Lung (tissue), 12 donors: ENCODE measurements around the gene SHANK1. TPM values are rescaled to one million over a fixed set of nuclear protein-coding genes. Genes with fewer than 3 reads are reported as not detected.

Experiments
- ATAC-seq: fragments of 200-7000 bp; cut with Tn5 transposase; one replicate; pipeline ENCODE4 v1.9.1; 2020; ENCODE audit warnings: moderate number of reproducible peaks; ENCODE audit not compliant: insufficient read depth, low FRiP score
- DNase-seq, 3 donors: peaks; one replicate each; pipeline ENCODE4 v3.0.0-alpha.2; 2013 to 2017
- H3K27ac ChIP-seq, 2 donors: one replicate each; pipeline ENCODE4 v1.5.1; 2013; ENCODE audit warnings: mild to moderate bottlenecking in 2 of 2, moderate library complexity in 2 of 2, control low read depth in 1 of 2, inconsistent platforms in 1 of 2, low read depth in 1 of 2, low read length in 1 of 2
- H3K27me3 ChIP-seq, 3 donors: one replicate each; pipeline ENCODE4 v1.5.1; 2013; ENCODE audit warnings: low read length in 2 of 3; ENCODE audit not compliant: control insufficient read depth in 3 of 3, insufficient read depth in 3 of 3
- H3K36me3 ChIP-seq, 4 donors: one replicate each; pipeline ENCODE4 v1.5.1; 2013; ENCODE audit warnings: low read length in 4 of 4, mild to moderate bottlenecking in 1 of 4, moderate library complexity in 1 of 4; ENCODE audit not compliant: control insufficient read depth in 4 of 4, insufficient read depth in 4 of 4
- H3K4me1 ChIP-seq, 5 donors: one replicate each; pipeline ENCODE4 v1.5.1; 2013; ENCODE audit warnings: low read length in 5 of 5, mild to moderate bottlenecking in 2 of 5, moderate library complexity in 1 of 5; ENCODE audit not compliant: control insufficient read depth in 5 of 5, insufficient read depth in 5 of 5
- H3K4me3 ChIP-seq: one replicate; pipeline ENCODE4 v1.5.1; 2013; ENCODE audit warnings: mild to moderate bottlenecking, control low read depth, moderate library complexity
- H3K9ac ChIP-seq, 2 donors: one replicate each; pipeline ENCODE4 v1.5.1; 2013; ENCODE audit warnings: low read length in 2 of 2, control low read depth in 1 of 2; ENCODE audit not compliant: insufficient read depth in 1 of 2
- H3K9me3 ChIP-seq, 4 donors: one replicate each; pipeline ENCODE4 v1.5.1; 2013; ENCODE audit warnings: low read length in 3 of 4, mild to moderate bottlenecking in 1 of 4, moderate library complexity in 1 of 4; ENCODE audit not compliant: control insufficient read depth in 4 of 4, insufficient read depth in 3 of 4
- WGBS, 2 donors: extraction: QIAGEN DNeasy Blood & Tissue Kit; methylation state at CpG; one replicate each; pipeline ENCODE4 v1.1.7; 2013; 5-methylcytosine and 5-hydroxymethylcytosine counted together
- polyA plus RNA-seq, 2 donors: library from polyadenylated mRNA; stranded (reverse); fragments of 200-250 nt; gene quantifications; one replicate each; pipeline ENCODE4 v1.2.1, GENCODE V29; 2013
- total RNA-seq, 2 donors: library from RNA; depleted of rRNA in 1 of 2; stranded (reverse); fragments of >200 nt in 1 of 2; gene quantifications; one replicate each; pipeline ENCODE4 v1.2.1, GENCODE V29; 2014 to 2021
- TF ChIP-seq, protein P1 (sequence below): IDR thresholded peaks from 2 replicates; pipeline ENCODE4 v1.5.1; 2012; ENCODE audit warnings: mild to moderate bottlenecking; ENCODE audit errors: control extremely low read depth, extremely low read depth
- donor health status: control.
- donor health status: control.
- donor health status: Bipolar disorder and iron deficiency.
- donor health status: healthy.
- donor health status: DM: yes; HTN: yes; CAD: no.

Gene SHANK1
- total and polyA plus RNA-seq, 4 donors = 0.15 to 1.2 (median 0.21) TPM

GRCh38 chr19:50739914-50740426, 20.4 kb upstream of the SHANK1 start:
- Histone ChIP-seq H3K4me1 (no peaks in the 10 kb centered on the region), H3K36me3 (no peaks in the 10 kb centered on the region), H3K27me3 (peaks cover 0 to 29% (median 9%) of the 10 kb centered on the region in 3 donors), H3K9ac (no peak overlapping the region), H3K9me3 (no peaks in the 10 kb centered on the region), H3K4me3 (no peak overlapping the region), H3K27ac (no peak overlapping the region)
- no peak for DNase-seq
- no peak for ATAC-seq
- 53 to 54% methylated on average over 11 of the region's 11 CpGs for WGBS, 2 donors
- TF ChIP-seq, protein P1, sequence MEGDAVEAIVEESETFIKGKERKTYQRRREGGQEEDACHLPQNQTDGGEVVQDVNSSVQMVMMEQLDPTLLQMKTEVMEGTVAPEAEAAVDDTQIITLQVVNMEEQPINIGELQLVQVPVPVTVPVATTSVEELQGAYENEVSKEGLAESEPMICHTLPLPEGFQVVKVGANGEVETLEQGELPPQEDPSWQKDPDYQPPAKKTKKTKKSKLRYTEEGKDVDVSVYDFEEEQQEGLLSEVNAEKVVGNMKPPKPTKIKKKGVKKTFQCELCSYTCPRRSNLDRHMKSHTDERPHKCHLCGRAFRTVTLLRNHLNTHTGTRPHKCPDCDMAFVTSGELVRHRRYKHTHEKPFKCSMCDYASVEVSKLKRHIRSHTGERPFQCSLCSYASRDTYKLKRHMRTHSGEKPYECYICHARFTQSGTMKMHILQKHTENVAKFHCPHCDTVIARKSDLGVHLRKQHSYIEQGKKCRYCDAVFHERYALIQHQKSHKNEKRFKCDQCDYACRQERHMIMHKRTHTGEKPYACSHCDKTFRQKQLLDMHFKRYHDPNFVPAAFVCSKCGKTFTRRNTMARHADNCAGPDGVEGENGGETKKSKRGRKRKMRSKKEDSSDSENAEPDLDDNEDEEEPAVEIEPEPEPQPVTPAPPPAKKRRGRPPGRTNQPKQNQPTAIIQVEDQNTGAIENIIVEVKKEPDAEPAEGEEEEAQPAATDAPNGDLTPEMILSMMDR = no peak

- DNase-seq = no peak
- Histone ChIP-seq H3K27me3 (peaks cover 0 to 26% (median 9%) of the 10 kb centered on the region in 3 donors), H3K4me3 (no peak overlapping the region), H3K9ac (no peak overlapping the region), H3K4me1 (no peaks in the 10 kb centered on the region), H3K27ac (no peak overlapping the region), H3K36me3 (no peaks in the 10 kb centered on the region), H3K9me3 (no peaks in the 10 kb centered on the region)
- 77 to 82% methylated on average over 23 of the region's 23 CpGs for WGBS, 2 donors
- TF ChIP-seq, protein P1 = no peak
- ATAC-seq = no peak
These were observed 19.7 kb upstream of the SHANK1 start for GRCh38 chr19:50739132-50739913.

DNA sequence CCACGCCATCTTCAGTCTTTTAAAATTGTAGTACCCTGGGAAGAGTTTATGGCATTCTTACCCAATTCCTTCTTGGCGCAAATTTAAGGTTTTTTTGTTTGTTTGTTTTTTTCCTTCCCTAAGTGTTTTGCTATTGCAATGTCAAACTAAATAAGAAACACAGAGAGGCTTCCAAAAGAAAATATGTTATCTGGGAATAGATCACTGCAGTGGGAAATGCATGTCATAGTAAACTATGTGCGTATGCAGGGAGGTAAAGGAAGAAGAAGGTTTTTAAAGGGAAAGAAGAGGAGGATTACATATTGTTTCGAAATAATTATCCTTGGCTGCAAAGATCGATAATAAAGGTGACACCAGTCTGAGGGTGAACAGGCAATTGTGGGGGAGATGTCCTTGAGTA, 16.7 kb upstream of the SHANK1 start:
- no peak overlapping the region for H3K27ac ChIP-seq
- 63 to 70% methylated on average over 5 of the region's 5 CpGs for WGBS, 2 donors

More for the DNA sequence above, 16.7 kb upstream of the SHANK1 start:
- H3K27me3 ChIP-seq = peaks cover 0 to 21% (median 13%) of the 10 kb centered on the region in 3 donors
- ATAC-seq = no peak
- TF ChIP-seq, protein P1 = no peak
- H3K4me3 ChIP-seq = no peak overlapping the region
- no peaks in the 10 kb centered on the region for H3K36me3 ChIP-seq
- no peak for DNase-seq
- H3K9me3 ChIP-seq = no peaks in the 10 kb centered on the region
- H3K4me1 ChIP-seq = no peaks in the 10 kb centered on the region
- H3K9ac ChIP-seq = no peak overlapping the region
